KG1 (cell line): ENCODE data around the gene PTTG2.
A peak's percentile ranks its signal among the peaks of the same experiment; 100 is the strongest.
"Not testable (repeated sequence)": the region's sequence is repeated elsewhere in the genome, so short reads cannot be mapped to it uniquely, and the experiment has no call there.

ENCODE experiments used
- DNase-seq: peaks from one replicate; lab custom pipeline; 2025; lab: John Stamatoyannopoulos, UW

The PTTG2 gene

DNA sequence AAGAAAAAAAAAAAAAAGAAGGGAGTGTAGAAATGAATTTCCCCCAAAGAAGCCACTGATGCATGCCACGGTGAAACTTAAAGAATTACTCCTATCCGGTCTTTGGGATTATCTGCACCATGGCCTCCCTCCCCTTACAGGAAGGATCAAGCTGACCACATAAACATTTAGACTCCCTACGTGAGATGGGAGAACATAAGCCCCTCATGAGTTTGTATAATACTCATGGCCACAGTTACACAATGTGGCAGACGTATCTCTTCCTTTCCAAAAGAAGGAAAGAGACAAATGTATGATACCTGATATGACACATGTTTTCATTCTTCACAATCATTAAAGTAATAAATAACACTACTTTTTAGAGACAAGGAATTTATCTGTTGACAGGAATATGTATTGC, 3.3 kb upstream of the PTTG2 start:
- no peak for DNase-seq

DNA sequence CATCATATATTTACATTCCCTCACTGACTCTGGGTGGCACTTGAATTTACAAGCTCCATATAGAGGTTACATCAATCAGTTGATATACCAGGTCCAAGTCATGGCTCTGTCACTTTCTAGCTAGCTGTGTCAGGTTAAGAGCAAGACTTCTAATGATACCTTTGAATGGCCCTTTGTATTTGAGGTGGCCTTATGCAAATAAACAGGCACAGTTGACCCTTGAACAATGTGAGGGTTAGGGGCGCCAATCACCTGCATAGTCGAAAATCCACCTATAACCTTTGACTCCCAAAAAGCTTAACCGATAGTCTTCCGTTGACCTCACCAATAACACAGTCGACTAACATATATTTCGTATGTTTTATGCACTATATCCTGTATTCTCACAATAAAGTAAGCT, 1.3 kb upstream of the PTTG2 start:
- no peak for DNase-seq

GRCh38 chr4:37960679-37961450, 667 bp downstream of the PTTG2 start:
- no peak for DNase-seq

DNA sequence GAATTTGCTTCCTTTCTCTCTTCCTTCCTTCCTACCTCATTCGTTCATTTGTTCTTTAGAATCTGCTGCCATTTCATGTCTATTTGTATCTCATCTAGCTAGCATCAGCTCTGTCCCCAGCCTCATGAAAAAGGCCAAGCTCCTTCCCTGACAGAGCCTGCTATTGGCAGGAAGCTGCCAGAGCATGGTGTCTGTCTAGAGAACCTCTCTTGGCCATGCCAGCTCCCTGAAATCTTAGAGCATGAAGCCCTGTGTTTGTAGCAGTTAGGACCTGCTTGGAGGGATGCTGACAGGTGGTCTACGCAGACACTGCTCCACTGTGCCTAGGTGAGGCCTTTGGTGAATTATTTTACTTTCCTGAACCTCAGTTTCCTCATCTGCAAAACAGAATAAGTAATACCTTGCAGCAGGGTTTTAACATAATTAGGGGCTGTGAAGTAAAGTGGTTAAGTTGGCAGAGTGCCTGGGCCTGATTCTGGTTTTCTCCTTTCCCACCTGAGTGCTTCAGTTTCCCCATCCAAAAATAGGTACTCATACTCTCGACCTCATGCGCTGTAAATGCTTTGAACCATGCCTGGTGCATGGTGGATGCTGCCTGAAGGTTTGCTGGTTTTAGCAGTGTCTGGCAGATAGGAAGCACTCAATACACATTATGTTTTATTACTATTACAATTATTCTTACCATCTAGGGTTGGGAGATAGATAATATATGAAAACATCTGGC, 4.7 kb downstream of the PTTG2 start:
- DNase-seq: no peak

DNA sequence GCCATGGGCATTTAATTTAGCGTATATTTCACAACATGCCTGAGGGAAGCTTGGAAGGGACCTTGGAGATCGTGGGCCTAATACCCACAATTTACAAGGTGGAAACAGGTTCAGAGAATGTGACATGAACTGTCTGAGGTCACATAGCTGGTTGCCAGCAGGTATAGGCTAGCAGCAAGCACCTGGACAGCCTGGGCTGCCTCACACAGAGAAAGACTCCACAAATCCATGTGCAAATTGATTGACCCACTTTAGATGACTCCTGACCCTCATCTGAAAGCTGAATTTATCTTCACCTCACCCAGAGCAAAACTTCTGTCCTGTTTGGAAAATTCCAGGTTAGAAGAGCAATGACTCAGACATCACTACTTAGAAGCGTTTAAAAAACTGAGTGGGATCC, 5.8 kb downstream of the PTTG2 start:
- DNase-seq: no peak

DNA sequence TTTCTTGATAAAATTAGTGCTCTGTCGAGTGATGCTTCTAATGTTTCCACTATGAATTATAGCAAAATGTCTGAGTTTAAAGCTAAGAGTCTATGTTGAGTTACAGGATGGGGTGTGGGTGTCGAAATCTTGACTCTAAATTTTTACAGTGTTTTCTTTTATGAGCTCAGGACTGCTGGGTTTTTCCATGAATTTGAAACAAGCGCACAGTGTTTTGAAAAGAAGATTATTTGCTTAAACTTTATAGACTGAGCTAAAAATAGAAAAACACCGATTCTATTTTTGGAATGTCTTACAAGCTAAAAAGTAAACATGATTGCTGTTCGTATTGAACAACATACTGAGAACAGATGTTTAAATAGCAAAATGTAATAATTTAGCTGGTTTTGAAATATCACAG, 7.5 kb downstream of the PTTG2 start:
- no peak for DNase-seq

DNA sequence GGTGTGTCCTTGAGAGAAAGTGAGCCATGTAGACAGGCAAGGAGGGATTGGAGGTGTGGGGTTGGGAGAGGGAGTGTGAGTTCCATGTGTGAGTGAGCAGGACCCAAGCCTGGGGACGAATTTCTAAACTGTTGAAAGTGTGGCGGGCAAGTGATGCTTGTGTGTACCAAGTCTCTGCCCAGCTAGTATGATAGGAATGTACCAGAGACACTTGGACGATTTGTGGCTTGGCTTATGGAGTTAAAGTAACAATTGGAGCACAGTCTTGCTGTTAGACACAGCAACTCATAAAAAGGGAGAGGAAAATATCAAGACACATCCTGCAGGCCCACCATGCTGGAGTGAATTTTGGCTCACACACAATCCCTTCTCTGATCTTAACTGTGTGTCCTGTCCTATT, 8.5 kb downstream of the PTTG2 start:
- no peak for DNase-seq

- DNase-seq: no peak
Observed at GRCh38 chr4:37970702-37971101, 10.5 kb downstream of the PTTG2 start.

DNA sequence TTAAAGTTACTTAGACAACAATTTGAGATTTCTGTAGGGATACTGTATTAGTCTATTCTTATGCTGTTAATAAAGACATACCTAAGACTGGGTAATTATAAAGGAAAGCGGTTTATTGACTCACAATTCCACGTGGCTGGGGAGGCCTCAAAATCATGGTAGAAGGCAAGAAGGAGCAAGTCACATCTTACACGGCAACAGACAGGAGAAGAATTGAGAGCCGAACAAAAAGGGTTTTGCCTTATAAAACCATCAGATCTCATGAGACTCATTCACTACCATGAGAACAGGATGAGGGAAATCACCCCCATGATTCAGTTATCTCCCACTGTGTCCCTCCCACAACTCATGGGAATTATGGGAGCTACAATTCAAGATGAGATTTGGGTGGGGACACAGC, 11.0 kb downstream of the PTTG2 start:
- no peak for DNase-seq

DNA sequence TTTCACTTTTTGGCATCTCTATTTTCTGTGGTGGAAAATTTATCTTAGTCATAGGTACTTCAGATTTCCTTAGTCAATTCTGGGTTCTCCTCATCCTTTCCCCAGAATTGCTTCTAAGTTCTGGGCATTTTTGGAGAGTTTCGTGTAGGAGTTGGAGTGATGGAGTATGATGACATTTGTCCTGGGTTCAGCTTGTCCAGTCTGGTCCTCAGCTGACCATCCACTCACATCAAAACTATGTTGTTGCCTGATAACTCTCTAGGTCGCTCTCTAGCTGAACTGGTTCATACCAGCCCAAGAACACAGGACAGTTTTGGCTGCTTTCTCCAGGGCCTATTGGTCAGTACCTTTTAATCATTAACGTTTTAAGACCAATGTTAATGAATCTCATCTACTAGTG, 13.2 kb downstream of the PTTG2 start:
- no peak for DNase-seq

DNA sequence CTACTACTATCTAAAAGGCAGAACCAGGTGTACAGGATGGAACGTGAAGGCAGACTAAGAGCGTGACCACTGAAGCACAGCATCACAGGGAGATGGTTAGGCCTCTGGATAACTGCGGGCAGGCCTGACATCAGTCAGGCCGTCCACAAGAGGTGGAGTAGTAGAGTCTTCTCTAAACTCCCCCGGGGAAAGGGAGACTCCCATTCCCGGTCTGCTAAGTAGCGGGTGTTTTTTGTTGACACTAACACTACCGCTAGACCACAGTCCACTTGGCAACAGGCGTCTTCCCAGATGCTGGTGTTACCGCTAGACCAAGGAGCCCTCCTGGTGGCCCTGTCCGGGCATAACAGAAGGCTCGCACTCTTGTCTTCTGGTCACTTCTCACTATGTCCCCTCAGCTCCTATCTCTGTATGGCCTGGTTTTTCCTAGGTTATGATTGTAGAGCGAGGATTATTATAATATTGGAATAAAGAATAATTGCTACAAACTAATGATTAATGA, 15.2 kb downstream of the PTTG2 start:
- DNase-seq: not testable (repeated sequence)

DNA sequence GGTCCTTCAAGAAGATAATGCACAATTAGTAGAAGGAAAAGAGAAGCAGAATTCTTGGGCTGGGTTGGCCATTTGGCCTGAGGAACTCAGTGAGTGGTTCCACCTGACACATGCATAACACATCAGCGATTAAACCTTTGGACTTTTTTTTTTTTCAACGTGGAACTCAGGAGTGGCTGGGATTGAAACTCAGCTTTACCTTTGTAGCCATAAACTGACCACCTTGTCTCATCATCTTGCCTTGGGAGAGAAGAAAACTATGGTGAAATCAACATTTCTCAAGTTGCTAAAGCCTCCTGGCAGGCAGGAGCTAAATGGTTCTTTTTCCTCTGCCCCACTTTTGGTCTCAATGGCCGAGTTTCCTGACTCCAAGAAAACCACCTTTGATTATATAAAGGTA, 16.3 kb downstream of the PTTG2 start:
- DNase-seq: no peak

DNA sequence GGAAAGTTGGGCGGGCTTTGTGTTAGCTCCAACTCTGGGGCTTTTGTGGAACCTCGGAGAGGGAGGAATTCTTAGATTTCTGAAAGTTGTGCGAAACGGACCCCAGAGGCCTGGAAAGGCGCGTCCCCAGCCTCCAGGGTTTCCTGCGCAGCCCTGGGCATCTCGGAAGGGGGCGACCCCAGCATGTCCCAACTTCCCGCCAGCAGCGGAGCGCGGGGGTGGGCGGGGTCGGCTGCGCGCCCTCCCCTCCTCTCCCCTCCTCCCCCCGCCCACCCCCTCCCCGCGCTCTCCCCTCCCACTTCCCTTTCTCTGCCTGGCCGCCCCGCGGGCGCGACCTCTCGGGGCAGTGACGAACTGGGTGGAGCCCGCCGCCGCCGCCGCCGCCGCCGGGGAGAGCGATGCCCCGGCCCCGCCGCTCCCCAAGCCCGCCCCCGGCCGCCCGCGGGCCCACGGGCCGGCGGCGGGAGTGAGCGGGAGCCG, 16.8 kb downstream of the PTTG2 start:
- peak; percentile 34 for DNase-seq

- peak; percentile 60 for DNase-seq
Observed at GRCh38 chr4:37977471-37978247, 17.5 kb downstream of the PTTG2 start.

- DNase-seq: no peak
Observed at GRCh38 chr4:37978248-37978924, 18.2 kb downstream of the PTTG2 start.

DNA sequence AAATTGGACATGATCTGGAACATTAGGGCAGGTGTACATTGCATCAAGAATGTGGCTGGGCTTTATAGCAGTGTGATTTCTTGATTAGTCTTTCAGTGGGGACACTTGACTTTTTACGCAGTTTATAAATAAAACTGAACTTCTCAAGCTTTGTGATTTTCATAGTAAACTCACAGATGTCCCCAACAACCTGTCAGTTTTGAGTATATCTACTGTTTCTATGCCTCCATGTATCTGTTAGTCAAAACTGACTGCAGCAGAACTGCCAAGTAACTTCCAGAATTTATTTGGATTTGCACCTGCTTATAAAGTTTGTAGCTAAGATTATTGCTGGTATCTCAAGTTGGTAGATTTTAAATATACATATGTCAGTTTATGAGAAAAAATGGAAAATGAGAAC, 20.0 kb downstream of the PTTG2 start:
- no peak for DNase-seq

GRCh38 chr4:37981425-37981824, 21.2 kb downstream of the PTTG2 start:
- DNase-seq: no peak

DNA sequence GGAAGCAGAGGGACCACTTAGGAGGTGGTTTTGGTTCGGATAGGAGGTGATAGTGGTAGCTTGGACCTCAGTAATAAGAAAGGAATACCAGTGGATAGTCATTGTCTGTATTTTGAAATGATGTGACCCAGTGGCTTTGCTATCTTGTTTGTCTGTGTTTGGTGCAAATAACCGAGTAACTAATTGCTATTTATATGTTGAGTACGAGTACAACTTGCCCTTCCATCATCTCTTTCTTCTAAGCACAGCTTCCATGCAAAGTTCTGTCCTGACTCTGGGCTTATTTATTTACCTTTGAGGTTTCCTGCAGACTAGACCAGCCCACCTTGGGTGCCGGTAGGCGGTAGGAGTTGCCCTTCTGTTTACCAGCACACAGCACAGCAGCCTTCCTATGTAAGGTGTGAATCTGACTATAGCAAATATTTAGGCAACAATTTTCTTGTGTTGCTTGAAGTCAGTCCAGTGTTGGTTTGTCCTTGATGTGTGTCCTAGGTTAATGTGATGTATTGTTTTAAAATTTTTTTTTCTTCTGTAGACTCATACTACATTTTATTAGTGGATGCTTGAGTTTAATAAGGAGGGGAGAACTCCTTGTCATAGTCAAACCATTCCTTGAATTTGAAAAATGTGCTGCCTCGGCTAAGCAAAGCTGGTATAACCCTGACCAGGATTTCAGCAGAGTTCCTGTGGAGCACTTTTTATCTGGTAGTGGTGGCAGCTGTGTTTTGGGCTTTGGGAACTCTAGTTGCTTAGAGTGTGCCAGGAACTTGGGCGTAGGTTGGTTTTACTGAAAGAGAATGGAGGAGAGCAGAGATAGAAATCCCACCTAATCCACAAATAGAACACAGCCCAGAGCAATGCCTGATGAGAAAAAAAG, 21.9 kb downstream of the PTTG2 start:
- DNase-seq: no peak

- no peak for DNase-seq
Observed at GRCh38 chr4:37982736-37983135, 22.5 kb downstream of the PTTG2 start.

DNA sequence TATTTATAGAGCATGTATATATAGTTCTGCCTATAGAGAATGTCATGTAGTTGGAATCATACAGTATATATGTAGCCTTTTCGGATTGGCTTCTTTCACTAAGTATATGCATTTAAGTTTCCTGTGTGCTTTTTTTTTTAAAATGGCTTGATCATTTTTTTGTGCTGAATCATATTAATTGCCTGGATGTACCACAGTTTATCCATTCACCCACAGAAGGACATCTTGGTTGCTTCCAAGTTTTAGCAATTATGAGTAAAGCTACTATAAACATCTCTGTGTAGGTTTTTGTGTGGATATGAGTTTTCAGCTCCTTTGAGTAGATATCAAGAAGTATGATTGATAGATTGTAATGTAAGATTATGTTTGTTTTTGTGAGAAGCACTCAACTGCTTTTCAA, 23.8 kb downstream of the PTTG2 start:
- DNase-seq: no peak

- no peak for DNase-seq
Observed at GRCh38 chr4:37985730-37986275, 25.6 kb downstream of the PTTG2 start.
